HepG2 (cell line): ENCODE data around the gene HPS1. TPM values are rescaled to one million over a fixed set of nuclear protein-coding genes. Genes with fewer than 3 reads are reported as not detected.
A peak's percentile ranks its signal among the peaks of the same experiment; 100 is the strongest.

Experiments used
- CEBPB ChIP-seq: IDR thresholded peaks from 2 replicates; pipeline ENCODE4 v1.6.1; 2011; ENCODE audit warnings: low read depth, low read length, improper control_type of control experiment, borderline replicate concordance
- CEBPG ChIP-seq: IDR thresholded peaks from 2 replicates; pipeline ENCODE4 v1.6.1; 2016
- ETV5 ChIP-seq: IDR thresholded peaks from 2 replicates; pipeline ENCODE4 v1.6.1; 2018; ENCODE audit warnings: missing biosample characterization, missing genetic modification reagents, inconsistent platforms, borderline replicate concordance
- NCOA1 ChIP-seq: sonication (generic); formaldehyde crosslinking; IDR thresholded peaks from 2 replicates; pipeline ENCODE4 v1.9.0; 2021; ENCODE audit warnings: missing genetic modification reagents
- NR2F6 ChIP-seq, 2 experiments: IDR thresholded peaks; 2 replicates each; pipeline ENCODE4 v1.6.1; 2016; ENCODE audit warnings: antibody characterized with exemption in 1 of 2, mild to moderate bottlenecking in 1 of 2
- RARA ChIP-seq: IDR thresholded peaks from 2 replicates; pipeline ENCODE4 v1.6.1; 2016; ENCODE audit warnings: missing genetic modification reagents, missing compliant biosample characterization
- SALL1 ChIP-seq: sonication (generic); formaldehyde crosslinking; IDR thresholded peaks from 2 replicates; pipeline ENCODE4 v1.8.0; 2022; ENCODE audit warnings: mild to moderate bottlenecking, missing genetic modification reagents
- SOX5 ChIP-seq: IDR thresholded peaks from 2 replicates; pipeline ENCODE4 v1.6.1; 2016; ENCODE audit warnings: borderline replicate concordance
- SP5 ChIP-seq: IDR thresholded peaks from 2 replicates; pipeline ENCODE4 v1.6.1; 2016; ENCODE audit warnings: low read depth, borderline replicate concordance
- SPEN ChIP-seq: sonication (generic); formaldehyde crosslinking; IDR thresholded peaks from 2 replicates; pipeline ENCODE4 v1.5.1; 2020; ENCODE audit warnings: low read depth, mild to moderate bottlenecking, missing genetic modification reagents
- ZFP1 ChIP-seq: IDR thresholded peaks from 2 replicates; pipeline ENCODE4 v1.6.1; 2016
- polyA plus RNA-seq, 8 experiments: library from polyadenylated mRNA; depleted of rRNA in 3 of 8; stranded (reverse) in 7 of 8; unstranded in 1 of 8; fragments of >200 nt; fragmentation: Illumina TruSeq in 4 of 8; extraction: Trizol in 4 of 8; gene quantifications; 2 replicates each; pipeline versions ENCODE4 v1.2.1 to v1.2.3, GENCODE V29; 2011 to 2016; ENCODE audit warnings: low read depth in 4 of 8, missing spikeins in 1 of 8, mixed read lengths in 1 of 8; ENCODE audit not compliant: insufficient read depth in 1 of 8
- total RNA-seq, 5 experiments: library from RNA; depleted of rRNA; stranded (reverse); fragments of >200 nt; fragmentation: Illumina TruSeq; extraction: Trizol; gene quantifications; 2 replicates each; pipeline ENCODE4 v1.2.3, GENCODE V29; 2016; ENCODE audit warnings: low read depth in 1 of 5
- TF ChIP-seq, protein P1 (sequence below): sonication (generic); formaldehyde crosslinking; IDR thresholded peaks from 2 replicates; pipeline ENCODE4 v1.5.1; 2020; ENCODE audit warnings: mild to moderate bottlenecking, missing genetic modification reagents, moderate library complexity
- TF ChIP-seq, protein P2 (sequence below): sonication (generic); formaldehyde crosslinking; IDR thresholded peaks from 2 replicates; pipeline ENCODE4 v1.9.0; 2021; ENCODE audit warnings: missing genetic modification reagents, borderline replicate concordance
- TF ChIP-seq, protein P3 (sequence below): sonication (generic); formaldehyde crosslinking; IDR thresholded peaks from 2 replicates; pipeline ENCODE4 v1.4.0; 2020; ENCODE audit warnings: missing genetic modification reagents
- TF ChIP-seq, protein P4 (sequence below): sonication (generic); formaldehyde crosslinking; IDR thresholded peaks from 2 replicates; pipeline ENCODE4 v1.4.0; 2020; ENCODE audit warnings: missing genetic modification reagents, borderline replicate concordance
- TF ChIP-seq, protein P5 (sequence below): sonication (generic); formaldehyde crosslinking; conservative IDR thresholded peaks from 2 replicates; pipeline ENCODE4 v1.4.0; 2020; ENCODE audit warnings: mild to moderate bottlenecking, missing genetic modification reagents, moderate library complexity

HPS1 gene
- total and polyA plus RNA-seq, 2 of the 13 experiments (the other 11 are each of a cell fraction or from before 2014, with no cell fraction given) = 24.6 to 25.8 TPM

DNA sequence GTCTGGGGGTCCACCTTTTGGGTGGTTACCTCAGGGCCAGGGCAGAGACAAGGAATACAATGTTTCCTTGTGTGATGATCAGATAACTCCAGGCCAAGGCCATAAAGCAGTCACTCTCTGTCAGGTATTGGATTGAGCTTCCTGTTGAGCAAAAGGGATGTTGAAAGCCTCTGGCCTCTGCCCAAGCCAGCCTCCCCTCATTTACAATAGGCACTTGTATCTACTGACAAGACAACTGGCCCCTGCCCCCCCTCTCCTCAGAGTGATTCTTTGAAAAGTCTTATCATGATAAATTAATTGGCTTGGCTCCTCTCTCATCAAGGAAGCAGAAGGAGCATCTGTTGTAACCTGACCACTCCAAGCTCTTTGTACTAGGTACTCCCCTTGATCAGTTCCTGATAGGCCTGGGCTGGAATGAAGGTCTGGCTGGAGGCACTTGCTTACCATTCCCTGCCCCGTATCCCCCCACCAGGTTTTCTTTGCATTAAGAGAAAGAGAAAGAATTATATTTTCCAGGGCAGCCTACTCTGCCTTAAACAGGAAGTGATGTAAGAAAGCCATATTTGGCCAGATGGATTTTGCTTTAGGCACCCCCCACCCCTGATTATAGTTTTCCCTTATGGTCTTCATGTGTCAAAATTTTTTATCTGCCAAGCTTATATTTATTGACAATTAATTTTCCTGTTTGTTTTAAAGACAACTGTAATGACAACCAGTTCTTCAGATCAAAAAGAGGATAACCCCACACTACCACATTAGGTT is 42.1 kb upstream of the HPS1 start (continued):
- TF ChIP-seq NR2F6 (IDR thresholded peaks at IDR 0.05) = peak; percentile 46
- peak; percentile 55; the same call in 1 of the 2 replicates for TF ChIP-seq NR2F6 (CRISPR knock-in tag; IDR thresholded peaks at IDR 0.05)
- TF ChIP-seq, protein P1, sequence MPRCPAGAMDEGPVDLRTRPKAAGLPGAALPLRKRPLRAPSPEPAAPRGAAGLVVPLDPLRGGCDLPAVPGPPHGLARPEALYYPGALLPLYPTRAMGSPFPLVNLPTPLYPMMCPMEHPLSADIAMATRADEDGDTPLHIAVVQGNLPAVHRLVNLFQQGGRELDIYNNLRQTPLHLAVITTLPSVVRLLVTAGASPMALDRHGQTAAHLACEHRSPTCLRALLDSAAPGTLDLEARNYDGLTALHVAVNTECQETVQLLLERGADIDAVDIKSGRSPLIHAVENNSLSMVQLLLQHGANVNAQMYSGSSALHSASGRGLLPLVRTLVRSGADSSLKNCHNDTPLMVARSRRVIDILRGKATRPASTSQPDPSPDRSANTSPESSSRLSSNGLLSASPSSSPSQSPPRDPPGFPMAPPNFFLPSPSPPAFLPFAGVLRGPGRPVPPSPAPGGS (CRISPR knock-in tag) = no peak
- peak; percentile 35; the same call in 1 of the 2 replicates for TF ChIP-seq CEBPB
- TF ChIP-seq, protein P2, sequence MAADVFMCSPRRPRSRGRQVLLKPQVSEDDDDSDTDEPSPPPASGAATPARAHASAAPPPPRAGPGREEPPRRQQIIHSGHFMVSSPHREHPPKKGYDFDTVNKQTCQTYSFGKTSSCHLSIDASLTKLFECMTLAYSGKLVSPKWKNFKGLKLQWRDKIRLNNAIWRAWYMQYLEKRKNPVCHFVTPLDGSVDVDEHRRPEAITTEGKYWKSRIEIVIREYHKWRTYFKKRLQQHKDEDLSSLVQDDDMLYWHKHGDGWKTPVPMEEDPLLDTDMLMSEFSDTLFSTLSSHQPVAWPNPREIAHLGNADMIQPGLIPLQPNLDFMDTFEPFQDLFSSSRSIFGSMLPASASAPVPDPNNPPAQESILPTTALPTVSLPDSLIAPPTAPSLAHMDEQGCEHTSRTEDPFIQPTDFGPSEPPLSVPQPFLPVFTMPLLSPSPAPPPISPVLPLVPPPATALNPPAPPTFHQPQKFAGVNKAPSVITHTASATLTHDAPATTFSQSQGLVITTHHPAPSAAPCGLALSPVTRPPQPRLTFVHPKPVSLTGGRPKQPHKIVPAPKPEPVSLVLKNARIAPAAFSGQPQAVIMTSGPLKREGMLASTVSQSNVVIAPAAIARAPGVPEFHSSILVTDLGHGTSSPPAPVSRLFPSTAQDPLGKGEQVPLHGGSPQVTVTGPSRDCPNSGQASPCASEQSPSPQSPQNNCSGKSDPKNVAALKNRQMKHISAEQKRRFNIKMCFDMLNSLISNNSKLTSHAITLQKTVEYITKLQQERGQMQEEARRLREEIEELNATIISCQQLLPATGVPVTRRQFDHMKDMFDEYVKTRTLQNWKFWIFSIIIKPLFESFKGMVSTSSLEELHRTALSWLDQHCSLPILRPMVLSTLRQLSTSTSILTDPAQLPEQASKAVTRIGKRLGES (CRISPR knock-in tag) = no peak
- TF ChIP-seq, protein P3, sequence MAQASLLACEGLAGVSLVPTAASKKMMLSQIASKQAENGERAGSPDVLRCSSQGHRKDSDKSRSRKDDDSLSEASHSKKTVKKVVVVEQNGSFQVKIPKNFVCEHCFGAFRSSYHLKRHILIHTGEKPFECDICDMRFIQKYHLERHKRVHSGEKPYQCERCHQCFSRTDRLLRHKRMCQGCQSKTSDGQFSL (CRISPR knock-in tag) = 0 out of 2 replicates have a peak, but pooled peaks have one; percentile 38
- TF ChIP-seq CEBPG (CRISPR knock-in tag) = peak; percentile 61
- peak; percentile 77; the same call in 1 of the 2 replicates for TF ChIP-seq ETV5 (CRISPR knock-in tag)
- no peak for TF ChIP-seq SPEN (CRISPR knock-in tag)
- TF ChIP-seq, protein P4, sequence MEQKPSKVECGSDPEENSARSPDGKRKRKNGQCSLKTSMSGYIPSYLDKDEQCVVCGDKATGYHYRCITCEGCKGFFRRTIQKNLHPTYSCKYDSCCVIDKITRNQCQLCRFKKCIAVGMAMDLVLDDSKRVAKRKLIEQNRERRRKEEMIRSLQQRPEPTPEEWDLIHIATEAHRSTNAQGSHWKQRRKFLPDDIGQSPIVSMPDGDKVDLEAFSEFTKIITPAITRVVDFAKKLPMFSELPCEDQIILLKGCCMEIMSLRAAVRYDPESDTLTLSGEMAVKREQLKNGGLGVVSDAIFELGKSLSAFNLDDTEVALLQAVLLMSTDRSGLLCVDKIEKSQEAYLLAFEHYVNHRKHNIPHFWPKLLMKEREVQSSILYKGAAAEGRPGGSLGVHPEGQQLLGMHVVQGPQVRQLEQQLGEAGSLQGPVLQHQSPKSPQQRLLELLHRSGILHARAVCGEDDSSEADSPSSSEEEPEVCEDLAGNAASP (CRISPR knock-in tag) = peak; percentile 65; the same call in 1 of the 2 replicates
- TF ChIP-seq RARA (CRISPR knock-in tag) = peak; percentile 65
- peak; percentile 67; the same call in 1 of the 2 replicates for TF ChIP-seq SOX5
- no peak for TF ChIP-seq ZFP1 (CRISPR knock-in tag)
- peak; percentile 66 for TF ChIP-seq SALL1 (CRISPR knock-in tag)
- TF ChIP-seq NCOA1 (CRISPR knock-in tag) = no peak
- TF ChIP-seq SP5 = no peak
- TF ChIP-seq, protein P5, sequence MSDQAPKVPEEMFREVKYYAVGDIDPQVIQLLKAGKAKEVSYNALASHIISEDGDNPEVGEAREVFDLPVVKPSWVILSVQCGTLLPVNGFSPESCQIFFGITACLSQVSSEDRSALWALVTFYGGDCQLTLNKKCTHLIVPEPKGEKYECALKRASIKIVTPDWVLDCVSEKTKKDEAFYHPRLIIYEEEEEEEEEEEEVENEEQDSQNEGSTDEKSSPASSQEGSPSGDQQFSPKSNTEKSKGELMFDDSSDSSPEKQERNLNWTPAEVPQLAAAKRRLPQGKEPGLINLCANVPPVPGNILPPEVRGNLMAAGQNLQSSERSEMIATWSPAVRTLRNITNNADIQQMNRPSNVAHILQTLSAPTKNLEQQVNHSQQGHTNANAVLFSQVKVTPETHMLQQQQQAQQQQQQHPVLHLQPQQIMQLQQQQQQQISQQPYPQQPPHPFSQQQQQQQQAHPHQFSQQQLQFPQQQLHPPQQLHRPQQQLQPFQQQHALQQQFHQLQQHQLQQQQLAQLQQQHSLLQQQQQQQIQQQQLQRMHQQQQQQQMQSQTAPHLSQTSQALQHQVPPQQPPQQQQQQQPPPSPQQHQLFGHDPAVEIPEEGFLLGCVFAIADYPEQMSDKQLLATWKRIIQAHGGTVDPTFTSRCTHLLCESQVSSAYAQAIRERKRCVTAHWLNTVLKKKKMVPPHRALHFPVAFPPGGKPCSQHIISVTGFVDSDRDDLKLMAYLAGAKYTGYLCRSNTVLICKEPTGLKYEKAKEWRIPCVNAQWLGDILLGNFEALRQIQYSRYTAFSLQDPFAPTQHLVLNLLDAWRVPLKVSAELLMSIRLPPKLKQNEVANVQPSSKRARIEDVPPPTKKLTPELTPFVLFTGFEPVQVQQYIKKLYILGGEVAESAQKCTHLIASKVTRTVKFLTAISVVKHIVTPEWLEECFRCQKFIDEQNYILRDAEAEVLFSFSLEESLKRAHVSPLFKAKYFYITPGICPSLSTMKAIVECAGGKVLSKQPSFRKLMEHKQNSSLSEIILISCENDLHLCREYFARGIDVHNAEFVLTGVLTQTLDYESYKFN (CRISPR knock-in tag) = peak; percentile 51; the same call in 1 of the 2 replicates
